Measurements from ENCODE around the gene TRIML2.

Gene TRIML2

GRCh38 chr4:188138227-188138626, 28.8 kb upstream of the TRIML2 start:
- TF ChIP-seq POLR2AphosphoS5 (IDR thresholded peaks at IDR 0.05; ENCODE audit: low read depth, low read length) (no peak), TAF1 (IDR thresholded peaks at IDR 0.05; ENCODE audit: borderline replicate concordance, insufficient read depth, low read length) (no peak), FOXP2 (optimal IDR thresholded peaks at IDR 0.05; ENCODE audit: borderline replicate concordance, extremely low read depth, extremely low read length, insufficient read depth) (no peak), SIN3A (IDR thresholded peaks at IDR 0.05; ENCODE audit: borderline replicate concordance, insufficient read depth, low read length) (no peak)
- TF ChIP-seq, protein P1, sequence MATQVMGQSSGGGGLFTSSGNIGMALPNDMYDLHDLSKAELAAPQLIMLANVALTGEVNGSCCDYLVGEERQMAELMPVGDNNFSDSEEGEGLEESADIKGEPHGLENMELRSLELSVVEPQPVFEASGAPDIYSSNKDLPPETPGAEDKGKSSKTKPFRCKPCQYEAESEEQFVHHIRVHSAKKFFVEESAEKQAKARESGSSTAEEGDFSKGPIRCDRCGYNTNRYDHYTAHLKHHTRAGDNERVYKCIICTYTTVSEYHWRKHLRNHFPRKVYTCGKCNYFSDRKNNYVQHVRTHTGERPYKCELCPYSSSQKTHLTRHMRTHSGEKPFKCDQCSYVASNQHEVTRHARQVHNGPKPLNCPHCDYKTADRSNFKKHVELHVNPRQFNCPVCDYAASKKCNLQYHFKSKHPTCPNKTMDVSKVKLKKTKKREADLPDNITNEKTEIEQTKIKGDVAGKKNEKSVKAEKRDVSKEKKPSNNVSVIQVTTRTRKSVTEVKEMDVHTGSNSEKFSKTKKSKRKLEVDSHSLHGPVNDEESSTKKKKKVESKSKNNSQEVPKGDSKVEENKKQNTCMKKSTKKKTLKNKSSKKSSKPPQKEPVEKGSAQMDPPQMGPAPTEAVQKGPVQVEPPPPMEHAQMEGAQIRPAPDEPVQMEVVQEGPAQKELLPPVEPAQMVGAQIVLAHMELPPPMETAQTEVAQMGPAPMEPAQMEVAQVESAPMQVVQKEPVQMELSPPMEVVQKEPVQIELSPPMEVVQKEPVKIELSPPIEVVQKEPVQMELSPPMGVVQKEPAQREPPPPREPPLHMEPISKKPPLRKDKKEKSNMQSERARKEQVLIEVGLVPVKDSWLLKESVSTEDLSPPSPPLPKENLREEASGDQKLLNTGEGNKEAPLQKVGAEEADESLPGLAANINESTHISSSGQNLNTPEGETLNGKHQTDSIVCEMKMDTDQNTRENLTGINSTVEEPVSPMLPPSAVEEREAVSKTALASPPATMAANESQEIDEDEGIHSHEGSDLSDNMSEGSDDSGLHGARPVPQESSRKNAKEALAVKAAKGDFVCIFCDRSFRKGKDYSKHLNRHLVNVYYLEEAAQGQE (IDR thresholded peaks at IDR 0.05; ENCODE audit: insufficient read depth in 1 of 2, low read depth in 2 of 2, low read length in 2 of 2): no peak

DNA sequence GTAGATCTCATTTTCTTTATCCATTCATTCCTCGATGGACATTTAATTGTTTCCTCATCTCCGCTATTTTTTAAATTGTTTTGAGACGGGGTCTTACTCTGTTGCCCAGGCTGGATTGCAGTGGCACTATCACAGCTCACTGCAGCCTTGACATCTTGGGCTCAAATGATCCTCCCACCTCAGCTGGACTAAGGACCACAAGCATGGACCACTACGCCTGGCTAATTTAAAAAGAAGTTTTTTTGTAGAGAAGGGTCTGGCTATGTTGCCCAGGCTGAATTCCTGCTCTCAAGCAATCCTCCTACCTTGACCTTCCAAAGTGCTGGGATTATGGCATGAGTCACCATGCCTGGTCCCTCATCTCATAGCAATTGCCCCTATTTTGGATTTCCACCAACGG, 22.8 kb upstream of the TRIML2 start:
- TF ChIP-seq, protein P1 (IDR thresholded peaks at IDR 0.05; ENCODE audit: insufficient read depth in 1 of 2, low read depth in 2 of 2, low read length in 2 of 2): no peak
- no peak for TF ChIP-seq FOXP2 (optimal IDR thresholded peaks at IDR 0.05; ENCODE audit: borderline replicate concordance, extremely low read depth, extremely low read length, insufficient read depth)
- no peak for TF ChIP-seq SIN3A (IDR thresholded peaks at IDR 0.05; ENCODE audit: borderline replicate concordance, insufficient read depth, low read length)
- TF ChIP-seq TAF1 (IDR thresholded peaks at IDR 0.05; ENCODE audit: borderline replicate concordance, insufficient read depth, low read length): no peak
- TF ChIP-seq POLR2AphosphoS5 (IDR thresholded peaks at IDR 0.05; ENCODE audit: low read depth, low read length): no peak

DNA sequence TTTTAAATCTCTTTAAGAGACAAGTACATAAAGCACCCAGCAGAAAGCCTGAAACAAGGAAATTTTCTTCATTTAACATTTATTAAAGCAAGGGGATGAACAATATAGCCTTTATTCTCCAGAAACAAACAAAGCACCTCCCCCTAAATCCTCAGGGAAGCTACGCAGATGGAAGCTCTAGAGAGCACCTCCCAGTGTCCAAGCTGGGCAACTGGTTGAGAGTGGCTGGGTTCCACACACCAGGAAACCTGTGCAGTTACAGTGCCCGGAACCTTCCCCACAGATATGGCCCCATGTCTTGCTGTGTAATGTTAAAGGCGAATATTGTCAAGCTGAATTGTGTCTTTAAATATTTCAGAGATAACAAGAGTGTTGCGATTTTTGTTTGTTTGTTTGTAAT, 21.0 kb upstream of the TRIML2 start:
- no peak for TF ChIP-seq FOXP2 (optimal IDR thresholded peaks at IDR 0.05; ENCODE audit: borderline replicate concordance, extremely low read depth, extremely low read length, insufficient read depth)
- TF ChIP-seq, protein P1 (IDR thresholded peaks at IDR 0.05; ENCODE audit: insufficient read depth in 1 of 2, low read depth in 2 of 2, low read length in 2 of 2): no peak
- no peak for TF ChIP-seq POLR2AphosphoS5 (IDR thresholded peaks at IDR 0.05; ENCODE audit: low read depth, low read length)
- no peak for TF ChIP-seq TAF1 (IDR thresholded peaks at IDR 0.05; ENCODE audit: borderline replicate concordance, insufficient read depth, low read length)
- TF ChIP-seq SIN3A (IDR thresholded peaks at IDR 0.05; ENCODE audit: borderline replicate concordance, insufficient read depth, low read length): no peak

GRCh38 chr4:188127214-188127874, 17.9 kb upstream of the TRIML2 start:
- TF ChIP-seq, protein P1 (IDR thresholded peaks at IDR 0.05; ENCODE audit: insufficient read depth in 1 of 2, low read depth in 2 of 2, low read length in 2 of 2): no peak
- TF ChIP-seq SIN3A (IDR thresholded peaks at IDR 0.05; ENCODE audit: borderline replicate concordance, insufficient read depth, low read length) (no peak), FOXP2 (optimal IDR thresholded peaks at IDR 0.05; ENCODE audit: borderline replicate concordance, extremely low read depth, extremely low read length, insufficient read depth) (no peak), POLR2AphosphoS5 (IDR thresholded peaks at IDR 0.05; ENCODE audit: low read depth, low read length) (no peak), TAF1 (IDR thresholded peaks at IDR 0.05; ENCODE audit: borderline replicate concordance, insufficient read depth, low read length) (no peak)

Measured in PFSK-1 (cell line).